Measurements from ENCODE around the gene PITPNB.

Gene PITPNB

DNA sequence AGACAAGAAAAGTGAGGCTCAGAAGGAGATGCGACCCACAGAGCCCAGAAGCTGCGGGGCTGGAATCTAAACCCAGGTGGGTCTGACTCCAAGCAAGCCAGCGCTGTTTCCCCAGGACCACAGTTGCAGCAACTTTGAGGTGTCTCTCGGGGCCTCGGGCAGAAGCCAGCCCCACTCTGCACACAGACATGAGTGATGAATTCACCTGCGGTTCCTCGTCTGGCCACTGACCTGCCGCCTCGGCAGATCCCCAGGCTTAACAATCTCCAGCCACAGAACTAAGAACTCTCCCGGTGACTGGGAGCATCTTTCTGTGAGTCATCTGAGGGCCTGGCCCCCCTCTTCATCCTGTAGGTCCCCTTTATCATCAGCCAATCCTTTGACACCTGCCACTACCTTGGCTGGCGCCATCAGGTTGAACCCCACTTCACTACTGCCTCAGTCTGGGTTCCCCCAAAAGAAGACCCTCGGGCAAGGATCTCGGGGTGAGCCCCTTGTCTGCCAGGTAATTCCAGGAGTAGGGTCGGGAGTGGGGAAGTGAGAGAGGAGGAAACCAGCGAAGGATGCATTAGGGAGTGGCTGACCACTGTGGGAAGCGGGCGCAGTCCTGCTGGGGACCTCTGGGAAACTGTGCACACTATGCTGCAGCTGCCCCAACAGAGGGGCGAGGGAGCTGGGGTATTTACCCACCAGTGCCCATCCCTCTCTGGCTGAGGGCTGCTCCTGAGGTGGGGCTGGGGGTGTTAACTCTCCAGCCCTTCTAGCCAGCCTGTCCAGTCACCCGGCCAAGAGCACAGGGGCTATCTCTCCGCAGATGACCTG lies 84.5 kb downstream of the PITPNB start:
- no peak for DNase-seq

GRCh38 chr22:27833803-27834202 lies 85.3 kb downstream of the PITPNB start:
- DNase-seq, result no peak

DNA sequence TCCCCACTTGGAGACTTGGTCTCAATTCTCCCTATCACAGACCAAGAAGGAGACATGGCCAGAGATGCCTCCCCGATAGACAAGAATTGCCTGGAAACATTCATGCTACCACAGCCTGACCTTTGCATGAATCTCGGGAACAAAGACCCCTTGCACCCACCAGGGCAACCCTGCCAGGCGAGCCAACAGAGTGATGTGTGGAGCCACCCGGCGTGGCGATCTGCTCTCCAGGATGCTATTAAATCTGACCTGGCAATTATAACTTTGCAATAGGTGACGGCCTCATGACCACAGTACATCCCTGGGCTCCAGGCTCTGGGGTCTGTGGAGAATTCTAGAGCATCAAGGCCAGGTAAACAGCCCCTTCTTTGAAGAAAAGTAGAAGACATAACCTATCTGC lies 86.5 kb downstream of the PITPNB start:
- no peak for DNase-seq

DNA sequence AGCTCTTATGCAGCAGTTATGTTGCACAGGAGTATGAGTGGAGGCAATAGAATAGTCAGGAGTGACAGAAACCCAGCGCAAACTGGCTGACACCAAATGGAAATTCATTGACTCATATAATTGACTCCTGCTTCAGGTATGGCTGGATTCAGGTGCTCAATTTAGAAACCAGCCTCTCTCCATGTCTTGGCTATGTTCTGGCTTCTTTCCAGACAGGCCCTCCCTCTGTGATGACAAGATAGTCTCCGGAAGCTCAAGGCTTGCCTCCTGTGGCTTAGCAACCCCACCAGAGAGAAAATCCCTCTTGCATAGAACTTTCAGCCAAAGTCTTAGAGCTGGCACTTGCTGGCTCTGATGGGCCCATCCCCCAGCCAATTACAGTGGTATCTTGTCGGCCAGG lies 89.4 kb downstream of the PITPNB start:
- no peak for DNase-seq

GRCh38 chr22:27827604-27828587 lies 91.2 kb downstream of the PITPNB start:
- no peak for DNase-seq

- no peak for DNase-seq
These were observed 93.9 kb downstream of the PITPNB start for GRCh38 chr22:27825174-27825573.

- DNase-seq, result no peak
These were observed 95.8 kb downstream of the PITPNB start for GRCh38 chr22:27823221-27823620.

GRCh38 chr22:27820896-27821866 lies 97.9 kb downstream of the PITPNB start:
- DNase-seq, result peak in 4 of 51 donors; percentile 17 to 41 (median 26)

DNA sequence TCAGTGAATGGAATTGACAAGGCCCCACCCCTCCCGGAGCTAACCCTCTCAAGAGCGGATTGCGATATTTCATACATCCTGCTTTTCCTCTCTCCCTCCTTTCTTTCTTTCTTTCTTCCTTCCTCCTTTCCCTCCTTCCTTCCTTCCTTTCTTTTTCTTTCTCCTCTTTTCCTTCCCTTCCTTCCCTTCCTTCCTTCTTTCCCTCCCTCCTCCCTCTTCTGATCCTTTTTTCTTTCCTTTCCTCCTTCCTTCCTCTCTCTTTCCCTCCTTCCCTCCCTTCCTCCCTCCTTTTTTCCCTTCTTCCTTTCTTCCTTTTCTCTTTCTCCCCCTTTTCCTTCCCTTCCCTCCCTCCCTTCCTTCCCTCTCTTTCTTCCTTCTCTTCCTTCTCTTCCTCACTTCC lies 102.5 kb downstream of the PITPNB start:
- DNase-seq, result no peak

DNA sequence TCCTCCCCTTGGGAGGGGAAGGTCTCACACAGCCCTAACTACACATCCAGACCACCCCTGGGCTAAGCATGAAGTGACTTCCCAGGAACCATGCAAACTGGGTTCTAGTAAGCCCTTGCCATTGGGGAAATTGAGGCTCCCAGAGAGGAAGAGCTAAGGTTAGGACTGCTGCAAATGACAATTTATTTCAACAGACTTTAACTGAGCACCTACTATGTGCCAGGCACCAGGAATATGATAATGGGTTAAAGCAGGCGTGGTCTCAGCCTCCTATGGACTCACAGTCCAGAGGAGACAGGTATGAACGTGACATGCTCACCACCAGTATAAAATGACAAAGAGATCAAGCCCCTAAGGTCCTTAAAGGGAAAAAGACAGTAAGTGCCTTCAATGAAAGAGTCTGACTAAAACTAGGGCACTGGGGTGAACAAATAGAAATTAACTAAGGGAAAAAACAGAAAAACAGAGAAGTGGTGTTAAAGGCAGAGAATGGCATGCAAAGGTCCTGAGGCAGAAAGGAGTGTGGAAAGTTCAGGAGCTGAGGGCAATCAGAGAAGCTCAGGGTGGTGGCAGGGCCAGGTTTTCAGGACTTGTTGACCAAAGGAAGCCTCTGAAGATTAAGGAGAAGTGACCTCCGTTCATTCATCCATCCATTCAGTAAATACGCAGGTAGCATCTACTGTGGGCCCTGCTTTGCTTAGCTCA lies 103.1 kb downstream of the PITPNB start:
- no peak for DNase-seq

DNA sequence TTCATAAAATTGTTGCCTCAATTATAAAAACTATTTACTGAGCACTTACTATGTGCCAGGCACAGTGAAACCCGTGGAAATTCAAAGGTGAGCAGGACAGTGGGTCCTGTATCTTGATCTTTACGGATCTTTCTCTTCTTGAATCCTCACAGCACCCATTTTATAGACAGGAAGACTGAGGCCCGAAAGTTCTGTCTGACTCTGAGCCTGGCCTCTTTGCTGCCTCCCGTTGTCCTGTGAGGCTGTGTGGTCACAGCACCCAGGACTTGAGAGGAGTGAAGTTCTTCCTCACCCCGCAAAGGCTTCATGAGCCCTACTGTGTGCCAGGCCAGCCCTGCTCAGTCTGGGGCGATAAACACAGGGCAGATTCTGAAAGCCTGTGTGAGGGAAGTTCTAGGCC lies 104.1 kb downstream of the PITPNB start:
- DNase-seq, result no peak

DNA sequence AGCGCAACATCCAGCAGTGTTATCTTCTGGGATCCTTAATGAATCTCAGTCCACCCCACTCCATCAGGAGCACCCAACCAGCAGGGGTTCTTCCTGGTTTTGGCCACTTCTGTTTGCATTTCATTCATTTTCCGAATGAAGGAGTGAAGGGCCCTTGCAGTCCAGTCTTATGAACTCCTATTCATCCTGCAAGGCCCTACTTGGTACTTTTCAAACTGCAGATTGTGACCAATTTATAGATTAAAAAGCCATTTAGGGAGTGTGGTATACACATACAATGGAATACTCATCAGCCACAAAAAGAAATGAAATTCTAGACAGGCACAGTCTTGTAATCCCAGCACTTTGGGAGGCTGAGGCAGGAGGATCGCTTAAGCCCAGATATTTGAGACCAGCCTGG lies 107.3 kb downstream of the PITPNB start:
- no peak for DNase-seq

DNA sequence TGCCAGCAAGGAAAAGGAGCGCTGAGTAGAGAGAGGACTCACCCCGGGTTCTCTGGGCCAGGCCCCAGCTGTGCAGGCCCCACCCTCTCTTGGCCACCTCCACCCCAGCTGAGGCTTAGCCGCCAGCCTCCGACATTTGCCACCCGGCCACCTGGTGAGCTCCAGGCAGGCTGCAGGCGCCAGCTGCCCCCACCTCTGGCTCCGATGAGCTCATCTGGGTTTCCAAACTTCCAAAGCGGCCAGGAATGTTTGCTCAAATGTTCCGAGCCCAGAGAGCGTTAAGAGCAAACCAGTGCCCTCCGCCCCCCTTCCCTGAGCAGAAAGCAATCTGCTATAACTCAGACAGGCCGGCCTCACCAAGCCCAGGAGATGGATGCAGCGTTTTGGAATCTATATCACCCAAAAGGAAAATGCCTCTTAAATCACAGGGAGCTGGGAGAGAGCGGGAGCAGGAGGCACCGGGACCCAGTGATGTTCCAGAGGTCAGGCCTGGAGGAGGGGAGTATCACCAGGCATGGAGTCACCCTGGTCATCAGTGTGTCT lies 108.4 kb downstream of the PITPNB start:
- DNase-seq, result peak in 5 of 51 donors; percentile 16 to 46 (median 30)

GRCh38 chr22:27809700-27810608 lies 109.1 kb downstream of the PITPNB start:
- DNase-seq, result no peak

DNA sequence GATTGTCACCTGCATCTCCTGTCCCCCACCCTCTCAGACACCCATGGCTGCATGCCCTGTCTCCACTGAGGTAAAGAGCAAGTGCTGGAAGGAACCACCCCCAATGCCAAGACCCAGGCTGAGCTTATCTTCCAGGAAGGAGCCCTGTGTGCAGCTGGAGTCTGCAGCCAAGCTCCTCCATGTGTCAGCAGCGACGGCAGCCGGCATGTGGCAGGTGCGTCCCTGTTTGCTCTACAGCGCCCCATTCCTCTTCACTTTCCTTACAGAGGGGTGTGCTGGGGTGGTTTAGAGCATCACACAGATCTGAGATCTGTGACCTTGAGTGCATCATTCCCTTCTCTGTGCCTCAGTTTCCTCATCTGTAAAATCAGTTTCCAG lies 109.8 kb downstream of the PITPNB start:
- DNase-seq, result no peak

DNA sequence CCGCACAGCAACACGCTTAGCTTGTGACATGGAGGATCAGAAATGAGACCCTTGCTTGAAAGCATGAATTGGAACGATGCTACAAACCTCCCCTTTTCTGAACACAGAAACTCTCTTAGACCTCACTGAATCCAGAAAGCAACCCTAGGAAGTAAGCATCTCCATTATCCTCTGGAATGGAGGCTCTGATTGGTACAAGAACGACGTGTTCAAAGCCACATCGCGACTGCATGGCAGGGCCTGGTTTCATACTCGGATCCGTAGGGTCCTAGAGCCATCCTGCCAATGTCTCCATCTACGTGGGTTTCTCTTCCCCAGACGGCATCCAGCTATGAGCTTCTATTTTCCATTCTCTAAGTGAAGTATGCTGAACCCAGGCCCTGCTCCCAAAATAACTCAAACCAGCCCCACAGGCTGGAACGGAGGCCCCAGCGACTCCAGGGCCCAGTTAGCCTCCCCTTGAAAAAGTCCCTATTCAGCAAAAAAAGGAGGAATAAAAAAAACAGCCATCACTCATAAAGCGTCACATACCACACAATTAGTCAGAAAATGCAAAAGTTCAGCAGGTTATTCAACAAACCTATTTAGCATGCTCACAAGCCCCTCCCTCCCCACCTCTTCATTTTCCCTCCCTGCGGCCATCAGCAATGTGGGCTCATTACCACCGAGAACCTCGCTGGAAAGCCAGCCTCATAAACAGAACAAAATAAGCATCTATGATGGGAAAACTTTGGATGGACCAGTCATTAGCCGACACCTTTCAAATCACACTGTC lies 110.4 kb downstream of the PITPNB start:
- DNase-seq, result no peak

DNA sequence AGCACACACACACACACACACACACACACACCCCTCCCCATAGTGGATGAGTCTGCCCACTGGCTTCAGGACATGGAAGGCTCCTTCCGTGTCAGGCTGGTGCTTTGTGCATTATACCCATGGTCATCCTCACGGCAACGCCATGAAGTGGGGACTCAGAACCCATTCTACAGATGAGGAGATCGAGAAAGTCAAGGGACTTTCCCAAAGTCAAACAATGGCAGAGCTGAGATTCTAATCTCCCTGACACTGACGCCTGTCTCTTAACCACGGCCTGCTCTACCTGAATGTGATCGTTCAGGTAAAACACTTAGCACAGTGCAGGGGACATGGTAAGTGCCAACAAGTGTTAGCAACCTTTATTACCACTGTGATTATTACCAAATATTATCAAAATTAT lies 113.2 kb downstream of the PITPNB start:
- no peak for DNase-seq

Measured in hypothalamus (tissue), 51 donors.